Measurements from ENCODE around the gene PDPR. TPM values are rescaled to one million over a fixed set of nuclear protein-coding genes. Genes with fewer than 3 reads are reported as not detected.
"Not testable (repeated sequence)": the region's sequence is repeated elsewhere in the genome, so short reads cannot be mapped to it uniquely, and the experiment has no call there.

The PDPR gene
- total RNA-seq, 1 donor from 2014 or later = 20.9 TPM

- no peak for TF ChIP-seq CTCF (IDR thresholded peaks at IDR 0.05)
- Mint-ChIP-seq H3K9me3 (no peaks in the 10 kb centered on the region), H3K27ac (no peak overlapping the region), H3K27me3 (no peaks in the 10 kb centered on the region), H3K4me3 (no peak overlapping the region), H3K4me1 (no peaks in the 10 kb centered on the region), H3K36me3 (ENCODE audit: low read depth) (peaks cover 55% of the 10 kb centered on the region)
- intact Hi-C loops (cut with micrococcal nuclease) = no loop called here
- CTCF ChIA-PET = no interaction called here
- DNase-seq (no peak), ATAC-seq (ENCODE audit: low read depth) (no peak)
- POLR2A ChIA-PET = no interaction called here
Measured at GRCh38 chr16:70152578-70153302, 38.6 kb downstream of the PDPR start.

GRCh38 chr16:70154736-70155135 lies 40.6 kb downstream of the PDPR start:
- H3K9me3 Mint-ChIP-seq; ATAC-seq (ENCODE audit: low read depth); H3K4me1 Mint-ChIP-seq; H3K27me3 Mint-ChIP-seq; intact Hi-C loops (cut with micrococcal nuclease); DNase-seq; CTCF ChIA-PET; H3K27ac Mint-ChIP-seq; POLR2A ChIA-PET; H3K4me3 Mint-ChIP-seq: not testable (repeated sequence)
- H3K36me3 Mint-ChIP-seq (ENCODE audit: low read depth) = peaks cover 39% of the 10 kb centered on the region

GRCh38 chr16:70156207-70156978 lies 42.3 kb downstream of the PDPR start:
- Mint-ChIP-seq H3K27me3 (no peaks in the 10 kb centered on the region), H3K9me3 (no peaks in the 10 kb centered on the region), H3K4me3 (no peak overlapping the region), H3K36me3 (ENCODE audit: low read depth) (peaks cover 31% of the 10 kb centered on the region), H3K27ac (no peak overlapping the region), H3K4me1 (no peaks in the 10 kb centered on the region)
- no peak for DNase-seq
- ChIA-PET POLR2A (no interaction called here), CTCF (no interaction called here)
- ATAC-seq (ENCODE audit: low read depth) = no peak
- intact Hi-C loops (cut with micrococcal nuclease) = no loop called here
- TF ChIP-seq CTCF (IDR thresholded peaks at IDR 0.05) = no peak

DNA sequence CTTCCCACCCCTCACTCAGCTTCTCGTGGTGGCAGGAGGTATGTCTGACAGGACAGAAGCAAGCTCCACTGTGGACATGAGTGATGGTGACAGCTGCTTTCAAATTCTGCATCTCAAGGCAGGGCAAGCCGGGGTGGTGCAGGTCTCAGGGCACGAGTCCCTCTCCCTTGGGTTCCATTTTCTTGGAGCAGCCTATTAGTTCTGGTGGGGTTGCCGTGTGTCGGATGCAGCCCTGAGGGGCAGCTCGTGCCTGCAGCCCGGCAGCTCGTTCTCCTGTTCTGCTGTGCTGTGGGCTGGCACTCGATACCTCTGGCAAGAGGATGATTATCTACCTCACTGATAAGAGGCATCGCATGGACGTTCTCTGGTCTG lies 43.0 kb downstream of the PDPR start:
- ChIA-PET CTCF (no interaction called here), POLR2A (no interaction called here)
- Mint-ChIP-seq H3K27ac (no peak overlapping the region), H3K27me3 (no peaks in the 10 kb centered on the region), H3K36me3 (ENCODE audit: low read depth) (peaks cover 31% of the 10 kb centered on the region), H3K4me1 (no peaks in the 10 kb centered on the region), H3K9me3 (no peaks in the 10 kb centered on the region), H3K4me3 (no peak overlapping the region)
- DNase-seq (no peak), ATAC-seq (ENCODE audit: low read depth) (no peak)
- intact Hi-C loops (cut with micrococcal nuclease) = no loop called here
- TF ChIP-seq CTCF (IDR thresholded peaks at IDR 0.05) = no peak

DNA sequence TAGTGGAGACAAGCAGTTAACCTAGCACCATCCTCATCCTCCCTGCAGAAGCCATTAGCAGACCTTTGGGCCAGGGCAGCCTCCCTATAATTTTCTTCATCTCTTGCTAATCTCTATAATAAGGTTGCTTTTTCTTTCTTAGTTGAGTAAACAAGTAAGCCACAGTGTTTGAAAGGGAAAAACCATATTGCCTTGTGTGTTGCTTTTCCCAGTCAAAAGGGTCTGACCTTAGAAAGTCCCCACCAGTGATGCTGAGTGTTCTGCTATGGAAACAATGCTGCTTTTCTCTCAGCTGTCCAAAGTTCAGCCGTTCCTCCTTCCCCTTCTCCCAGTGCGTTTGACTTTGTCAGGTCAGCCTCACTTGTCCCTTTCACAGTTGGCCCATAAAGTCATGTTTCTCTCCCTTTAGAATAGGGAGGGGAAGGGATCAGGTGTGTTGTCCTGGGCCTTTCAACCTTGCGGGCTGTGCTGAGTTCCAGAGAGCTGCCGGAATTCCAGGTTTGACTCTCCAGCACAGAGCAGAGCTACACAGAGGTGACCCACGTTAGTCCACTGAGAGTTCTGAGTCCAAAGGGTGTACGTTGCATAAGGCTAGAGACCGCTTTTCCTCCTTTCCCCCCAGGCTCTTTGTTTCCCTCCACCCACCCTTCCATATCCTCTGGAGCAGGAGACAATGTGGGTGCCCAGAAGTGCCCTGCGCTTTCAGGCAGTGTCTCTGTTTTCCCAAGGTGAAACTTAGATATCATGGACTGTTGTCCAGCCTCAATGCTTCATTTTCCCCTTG lies 43.5 kb downstream of the PDPR start:
- Mint-ChIP-seq H3K4me1 (no peaks in the 10 kb centered on the region), H3K27me3 (no peaks in the 10 kb centered on the region), H3K9me3 (no peaks in the 10 kb centered on the region), H3K4me3 (no peak overlapping the region), H3K27ac (no peak overlapping the region), H3K36me3 (ENCODE audit: low read depth) (peaks cover 31% of the 10 kb centered on the region)
- ChIA-PET POLR2A (no interaction called here), CTCF (interaction anchor here (2.0 kb wide), 1 partner anchor 95 kb away, joined by 5 read pairs; no protein-coding TSS in a partner anchor)
- no peak for ATAC-seq (ENCODE audit: low read depth)
- DNase-seq = no peak
- TF ChIP-seq CTCF (IDR thresholded peaks at IDR 0.05) = no peak
- intact Hi-C loops (cut with micrococcal nuclease) = no loop called here

Measured in activated B cell treated with CpG ODN at 0.5 μM for 24 hours (primary cell).